ENCODE results near the gene CCDC9B. TPM values are rescaled to one million over a fixed set of nuclear protein-coding genes. Genes with fewer than 3 reads are reported as not detected.

The CCDC9B gene
- total RNA-seq, 1 donor from 2014 or later, result 155 TPM

DNA sequence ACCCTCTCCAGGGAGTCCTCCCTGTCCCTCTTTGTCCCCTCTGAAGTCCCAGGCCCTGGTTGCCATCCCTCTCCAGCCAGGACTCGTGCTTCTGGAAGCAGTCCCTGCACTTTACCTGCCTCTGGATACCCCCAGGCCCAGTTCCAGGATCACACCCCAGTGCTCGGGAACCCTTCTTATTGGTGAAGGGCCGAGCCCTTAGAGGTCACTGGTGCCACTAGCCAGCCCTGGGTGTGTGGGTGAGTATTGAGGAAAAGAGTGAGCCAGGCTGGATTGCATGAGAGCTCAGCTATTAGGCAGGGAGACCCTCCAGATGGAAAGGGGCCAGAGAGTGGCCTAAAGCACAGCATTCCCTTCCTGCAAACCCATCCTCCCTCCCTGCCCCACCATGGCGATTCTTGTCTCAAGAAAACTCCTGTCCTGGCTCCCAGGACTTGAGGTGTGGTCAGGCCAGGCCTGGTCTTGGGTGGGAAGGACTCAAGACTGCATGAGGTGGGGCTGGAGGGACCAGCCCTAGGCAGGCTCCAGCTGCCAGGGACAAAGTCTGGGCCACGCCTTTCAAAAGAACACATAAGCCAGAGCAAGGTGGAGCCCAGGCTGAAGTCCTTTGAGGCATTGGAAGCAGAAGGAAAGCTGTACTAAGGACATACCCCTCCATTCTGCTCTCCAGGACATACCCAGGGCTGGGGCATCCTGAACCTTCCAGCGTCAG lies 5.3 kb upstream of the CCDC9B start:
- H3K27ac ChIP-seq (replicated peaks), result no peak overlapping the region
- TF ChIP-seq, protein P1, sequence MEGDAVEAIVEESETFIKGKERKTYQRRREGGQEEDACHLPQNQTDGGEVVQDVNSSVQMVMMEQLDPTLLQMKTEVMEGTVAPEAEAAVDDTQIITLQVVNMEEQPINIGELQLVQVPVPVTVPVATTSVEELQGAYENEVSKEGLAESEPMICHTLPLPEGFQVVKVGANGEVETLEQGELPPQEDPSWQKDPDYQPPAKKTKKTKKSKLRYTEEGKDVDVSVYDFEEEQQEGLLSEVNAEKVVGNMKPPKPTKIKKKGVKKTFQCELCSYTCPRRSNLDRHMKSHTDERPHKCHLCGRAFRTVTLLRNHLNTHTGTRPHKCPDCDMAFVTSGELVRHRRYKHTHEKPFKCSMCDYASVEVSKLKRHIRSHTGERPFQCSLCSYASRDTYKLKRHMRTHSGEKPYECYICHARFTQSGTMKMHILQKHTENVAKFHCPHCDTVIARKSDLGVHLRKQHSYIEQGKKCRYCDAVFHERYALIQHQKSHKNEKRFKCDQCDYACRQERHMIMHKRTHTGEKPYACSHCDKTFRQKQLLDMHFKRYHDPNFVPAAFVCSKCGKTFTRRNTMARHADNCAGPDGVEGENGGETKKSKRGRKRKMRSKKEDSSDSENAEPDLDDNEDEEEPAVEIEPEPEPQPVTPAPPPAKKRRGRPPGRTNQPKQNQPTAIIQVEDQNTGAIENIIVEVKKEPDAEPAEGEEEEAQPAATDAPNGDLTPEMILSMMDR (IDR thresholded peaks at IDR 0.05; ENCODE audit: borderline replicate concordance), result no peak
- H3K4me3 ChIP-seq, result no peak overlapping the region
- H3K36me3 ChIP-seq, result no peaks in the 10 kb centered on the region
- no peaks in the 10 kb centered on the region for H3K9me3 ChIP-seq (replicated peaks)
- no peaks in the 10 kb centered on the region for H3K27me3 ChIP-seq (ENCODE audit: low read depth)
- no peak for DNase-seq
- intact Hi-C loops (cut with micrococcal nuclease), result loop anchor here (10.0 kb wide), 1 partner anchor 79 kb away; no protein-coding TSS in a partner anchor
- H3K4me1 ChIP-seq, result peaks cover 50% of the 10 kb centered on the region

DNA sequence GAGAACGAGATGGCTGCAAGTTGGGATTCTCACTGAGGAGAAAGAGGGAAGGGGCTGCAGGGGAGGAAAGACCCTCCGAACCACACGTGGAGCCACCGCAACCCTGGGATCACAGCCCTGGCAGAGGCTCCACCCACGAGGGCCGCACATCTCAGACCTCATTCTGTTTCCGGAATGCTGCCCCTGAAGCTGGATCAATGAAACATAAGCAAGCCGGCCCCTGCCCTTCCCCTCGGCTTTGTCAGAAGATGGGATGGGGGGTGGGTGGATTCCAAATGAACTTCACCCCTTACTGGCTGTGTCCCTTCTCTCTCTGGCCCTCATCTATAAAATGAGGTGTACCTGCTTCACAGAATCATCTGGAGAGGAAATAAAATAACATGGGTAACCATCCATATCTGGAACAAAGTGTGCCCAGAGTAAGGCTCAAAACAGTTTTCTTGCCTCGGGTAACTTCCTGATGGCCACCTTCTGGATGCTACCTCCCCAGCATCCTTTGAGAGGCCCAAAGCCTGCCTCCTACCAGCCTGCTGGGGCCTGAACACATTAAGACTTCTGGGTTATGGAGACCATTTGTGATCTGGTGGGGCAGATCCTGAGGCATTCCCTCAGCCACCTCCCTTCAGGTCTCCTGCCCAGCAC lies 4.6 kb upstream of the CCDC9B start:
- Histone ChIP-seq H3K4me3 (no peak overlapping the region), H3K9me3 (replicated peaks) (no peaks in the 10 kb centered on the region), H3K27ac (replicated peaks) (no peak overlapping the region), H3K27me3 (ENCODE audit: low read depth) (no peaks in the 10 kb centered on the region), H3K4me1 (peaks cover 56% of the 10 kb centered on the region), H3K36me3 (no peaks in the 10 kb centered on the region)
- TF ChIP-seq, protein P1 (IDR thresholded peaks at IDR 0.05; ENCODE audit: borderline replicate concordance), result no peak
- intact Hi-C loops (cut with micrococcal nuclease), result loop anchor here (10.0 kb wide), 1 partner anchor 79 kb away; no protein-coding TSS in a partner anchor
- DNase-seq, result no peak

DNA sequence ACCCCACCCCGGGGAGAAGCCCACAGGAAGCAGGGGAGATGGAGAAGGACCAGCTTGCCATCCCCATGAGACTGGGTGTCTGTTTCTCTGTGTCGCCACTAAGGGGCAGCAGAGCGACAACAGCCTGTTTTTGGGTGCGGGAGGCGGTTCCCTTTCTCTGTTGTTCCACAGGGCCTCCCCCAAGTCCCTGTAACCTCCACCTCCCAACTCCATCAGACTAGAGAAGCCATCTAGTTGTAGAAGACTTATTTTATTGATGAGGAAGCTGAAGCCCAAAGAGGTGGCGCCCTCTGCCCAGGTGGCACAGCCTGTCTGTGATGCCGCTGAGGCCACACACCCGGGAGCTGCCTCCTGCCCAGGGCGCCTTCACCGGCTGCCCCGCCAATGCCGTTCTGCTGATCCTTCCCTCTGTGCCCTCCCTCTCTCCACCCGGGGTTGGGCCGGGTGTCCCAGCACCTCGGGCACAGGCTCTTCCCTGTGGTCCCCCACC lies 3.9 kb upstream of the CCDC9B start:
- Histone ChIP-seq H3K4me3 (no peak overlapping the region), H3K36me3 (no peaks in the 10 kb centered on the region), H3K27ac (replicated peaks) (peak overlapping the region; percentile 99), H3K9me3 (replicated peaks) (no peaks in the 10 kb centered on the region), H3K27me3 (ENCODE audit: low read depth) (no peaks in the 10 kb centered on the region), H3K4me1 (peaks cover 63% of the 10 kb centered on the region)
- TF ChIP-seq, protein P1 (IDR thresholded peaks at IDR 0.05; ENCODE audit: borderline replicate concordance), result peak; percentile 90
- DNase-seq, result no peak
- intact Hi-C loops (cut with micrococcal nuclease), result loop anchor here (10.0 kb wide), 1 partner anchor 80 kb away; no protein-coding TSS in a partner anchor

DNA sequence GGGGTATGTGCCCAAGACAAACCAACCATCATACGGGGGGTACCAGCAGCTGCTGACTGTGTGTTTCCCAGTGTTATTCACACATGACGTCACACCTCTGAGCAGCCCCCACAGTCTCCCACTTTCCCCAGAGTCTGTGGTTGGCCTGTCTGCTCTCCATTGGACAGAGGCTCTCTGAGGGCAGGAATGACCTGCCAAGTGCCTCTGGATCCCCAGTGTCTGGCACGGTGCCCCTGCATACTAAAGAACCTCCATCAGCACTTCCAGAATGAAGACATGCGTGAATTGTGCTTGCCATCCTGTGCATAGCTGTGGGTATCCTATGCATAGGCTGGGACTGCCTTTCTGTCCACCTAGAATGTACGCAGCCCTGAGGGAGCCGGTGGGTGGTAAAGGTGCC lies 3.5 kb upstream of the CCDC9B start:
- H3K4me3 ChIP-seq, result no peak overlapping the region
- peaks cover 68% of the 10 kb centered on the region for H3K4me1 ChIP-seq
- intact Hi-C loops (cut with micrococcal nuclease), result loop anchor here (10.0 kb wide), 1 partner anchor 81 kb away; no protein-coding TSS in a partner anchor
- no peaks in the 10 kb centered on the region for H3K36me3 ChIP-seq
- no peaks in the 10 kb centered on the region for H3K9me3 ChIP-seq (replicated peaks)
- H3K27ac ChIP-seq (replicated peaks), result peak overlapping the region; percentile 99
- TF ChIP-seq, protein P1 (IDR thresholded peaks at IDR 0.05; ENCODE audit: borderline replicate concordance), result no peak
- no peaks in the 10 kb centered on the region for H3K27me3 ChIP-seq (ENCODE audit: low read depth)
- no peak for DNase-seq

DNA sequence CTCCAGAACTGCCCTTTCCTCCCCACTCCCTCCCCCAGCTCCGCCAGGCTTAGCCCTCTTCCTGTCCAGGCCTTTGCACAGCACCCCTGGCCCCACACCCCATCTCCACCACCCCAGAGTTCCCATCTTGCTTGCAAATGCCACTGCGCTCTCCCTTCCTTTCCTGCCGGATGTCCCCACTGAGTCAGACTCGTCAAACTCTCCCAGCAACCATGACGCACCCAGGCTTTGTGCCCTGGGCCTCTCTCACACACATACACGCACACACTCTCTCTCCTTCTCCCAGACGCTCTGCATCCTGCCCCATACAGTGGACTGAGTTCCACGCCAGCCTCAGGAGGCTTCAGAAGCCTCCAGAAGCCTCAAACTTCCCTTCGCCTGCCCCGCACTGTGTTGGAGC lies 2.8 kb upstream of the CCDC9B start:
- intact Hi-C loops (cut with micrococcal nuclease), result loop anchor here (10.0 kb wide), 1 partner anchor 81 kb away; no protein-coding TSS in a partner anchor

More for the DNA sequence above, 2.8 kb upstream of the CCDC9B start:
- H3K27me3 ChIP-seq (ENCODE audit: low read depth), result no peaks in the 10 kb centered on the region
- H3K36me3 ChIP-seq, result no peaks in the 10 kb centered on the region
- H3K4me3 ChIP-seq, result no peak overlapping the region
- no peaks in the 10 kb centered on the region for H3K9me3 ChIP-seq (replicated peaks)
- no peak for DNase-seq
- TF ChIP-seq, protein P1 (IDR thresholded peaks at IDR 0.05; ENCODE audit: borderline replicate concordance), result no peak
- H3K27ac ChIP-seq (replicated peaks), result peak overlapping the region; percentile 99
- H3K4me1 ChIP-seq, result peaks cover 72% of the 10 kb centered on the region
